Neural progenitor cell (in vitro differentiated cells): ENCODE results near the gene GIMD1.

Source experiments
- EZH2 ChIP-seq: fragments of 200-600 bp; sonication (generic); IDR thresholded peaks from 2 replicates; pipeline ENCODE4 v1.6.1; 2017; ENCODE audit warnings: antibody characterized with exemption, mild to moderate bottlenecking, moderate library complexity
- EZH2phosphoT487 ChIP-seq: fragments of 200-600 bp; sonication (generic); IDR thresholded peaks from 2 replicates; pipeline ENCODE4 v1.6.1; 2017; ENCODE audit warnings: antibody characterized with exemption
- TF ChIP-seq, protein P1 (sequence below): fragments of 200-600 bp; sonication (generic); IDR thresholded peaks from 2 replicates; pipeline ENCODE4 v1.5.1; 2017; ENCODE audit warnings: antibody characterized with exemption, mild to moderate bottlenecking

DNA sequence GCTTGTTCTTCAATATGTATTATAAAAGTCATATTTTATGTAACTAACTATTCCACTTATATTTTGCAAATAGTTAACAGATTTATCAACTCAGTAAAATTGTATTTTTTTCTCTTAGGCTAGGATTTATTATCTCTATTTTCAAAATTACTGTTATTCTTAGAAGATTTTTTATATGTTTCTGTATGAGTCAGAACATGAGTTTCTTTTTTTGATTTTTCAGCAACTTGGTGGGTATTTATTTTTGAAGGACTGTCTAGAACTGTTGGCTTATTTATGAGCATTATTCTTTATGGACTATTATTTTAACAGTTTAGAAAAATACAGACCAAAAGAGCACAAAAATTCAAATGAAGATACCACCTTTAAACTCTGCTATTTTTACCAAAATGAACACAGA, 45.5 kb downstream of the GIMD1 start:
- TF ChIP-seq, protein P1, sequence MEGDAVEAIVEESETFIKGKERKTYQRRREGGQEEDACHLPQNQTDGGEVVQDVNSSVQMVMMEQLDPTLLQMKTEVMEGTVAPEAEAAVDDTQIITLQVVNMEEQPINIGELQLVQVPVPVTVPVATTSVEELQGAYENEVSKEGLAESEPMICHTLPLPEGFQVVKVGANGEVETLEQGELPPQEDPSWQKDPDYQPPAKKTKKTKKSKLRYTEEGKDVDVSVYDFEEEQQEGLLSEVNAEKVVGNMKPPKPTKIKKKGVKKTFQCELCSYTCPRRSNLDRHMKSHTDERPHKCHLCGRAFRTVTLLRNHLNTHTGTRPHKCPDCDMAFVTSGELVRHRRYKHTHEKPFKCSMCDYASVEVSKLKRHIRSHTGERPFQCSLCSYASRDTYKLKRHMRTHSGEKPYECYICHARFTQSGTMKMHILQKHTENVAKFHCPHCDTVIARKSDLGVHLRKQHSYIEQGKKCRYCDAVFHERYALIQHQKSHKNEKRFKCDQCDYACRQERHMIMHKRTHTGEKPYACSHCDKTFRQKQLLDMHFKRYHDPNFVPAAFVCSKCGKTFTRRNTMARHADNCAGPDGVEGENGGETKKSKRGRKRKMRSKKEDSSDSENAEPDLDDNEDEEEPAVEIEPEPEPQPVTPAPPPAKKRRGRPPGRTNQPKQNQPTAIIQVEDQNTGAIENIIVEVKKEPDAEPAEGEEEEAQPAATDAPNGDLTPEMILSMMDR: no peak
- TF ChIP-seq EZH2phosphoT487 (no peak), EZH2 (no peak)
